GM03348 (cell line): Measurements from ENCODE around the gene CLCN4.

Source experiments
- DNase-seq: peaks from one replicate; pipeline ENCODE4 v3.0.0; 2012; ENCODE audit warnings: low spot score

CLCN4 gene

DNA sequence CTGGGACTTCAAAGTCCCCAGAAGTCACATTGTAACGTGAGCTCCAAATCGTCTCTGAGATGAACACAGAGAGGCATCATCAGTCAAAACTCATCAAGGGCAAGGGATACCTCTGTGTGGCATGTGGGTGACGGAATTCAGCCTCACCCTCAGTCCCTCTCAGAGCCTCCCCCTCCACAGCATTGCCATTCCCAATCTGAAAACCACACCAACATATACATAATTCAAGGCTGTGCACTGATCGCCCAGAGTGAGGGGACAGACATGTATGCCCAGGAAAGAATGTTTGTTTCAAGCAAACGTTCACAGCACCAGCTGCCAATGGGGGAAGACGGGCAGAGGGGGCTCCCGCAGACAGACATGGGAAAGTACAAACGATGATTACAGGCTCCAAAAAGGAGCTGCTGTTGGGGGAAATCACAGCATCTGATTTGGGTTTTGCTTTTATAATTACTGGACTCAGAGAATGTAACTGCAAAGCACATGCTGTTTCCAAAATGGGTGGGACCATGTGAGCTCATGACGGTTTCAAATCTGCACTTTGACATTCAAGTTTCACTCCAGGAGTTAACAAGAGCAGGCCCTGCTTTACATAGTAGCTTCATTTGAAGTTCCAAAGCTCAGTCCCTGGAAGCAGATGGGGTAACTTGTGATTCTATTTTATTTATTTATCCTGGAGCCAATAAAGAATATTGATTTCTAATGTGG lies 88.3 kb downstream of the CLCN4 start:
- no peak for DNase-seq

DNA sequence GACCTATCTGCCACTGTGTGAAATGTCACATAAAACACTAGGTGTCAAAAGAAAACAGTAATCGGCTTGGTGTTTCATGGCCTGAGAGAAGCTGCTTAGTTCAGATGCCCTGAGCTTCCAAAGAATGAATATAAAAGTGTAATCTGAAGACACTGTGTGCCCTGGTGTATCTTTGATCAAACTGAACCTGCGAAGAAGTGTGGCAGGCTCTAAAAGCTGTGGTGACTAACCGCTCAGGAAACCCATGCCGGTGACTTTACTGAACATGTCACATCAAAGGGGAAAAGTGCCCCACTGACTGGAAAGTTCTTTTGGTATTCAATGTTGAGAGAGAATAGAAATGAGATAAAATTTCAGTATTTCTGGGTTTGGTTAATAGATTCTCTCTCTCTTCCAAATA lies 89.1 kb downstream of the CLCN4 start:
- DNase-seq: no peak

GRCh38 chrX:10246297-10246696 lies 89.5 kb downstream of the CLCN4 start:
- DNase-seq: no peak

GRCh38 chrX:10246846-10247245 lies 90.1 kb downstream of the CLCN4 start:
- DNase-seq: no peak

DNA sequence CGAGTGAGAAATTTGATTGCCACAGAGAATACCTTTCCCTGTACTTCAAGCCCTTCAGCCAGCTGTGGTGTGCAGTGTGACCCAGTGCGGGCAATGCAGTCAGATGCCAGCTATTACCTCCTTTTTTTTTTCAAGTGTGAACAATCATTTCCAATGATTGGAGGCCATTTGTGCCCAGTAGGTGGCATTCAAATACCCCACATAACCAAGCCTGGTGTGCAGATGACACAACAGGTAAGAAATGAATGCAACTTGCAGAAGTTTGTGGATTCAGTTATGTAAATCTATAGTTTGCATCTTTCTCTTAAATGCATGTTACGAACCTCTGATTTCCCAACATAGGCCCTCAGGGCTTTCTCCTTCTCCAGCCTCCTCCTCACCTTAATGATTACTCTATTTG lies 98.0 kb downstream of the CLCN4 start:
- no peak for DNase-seq

DNA sequence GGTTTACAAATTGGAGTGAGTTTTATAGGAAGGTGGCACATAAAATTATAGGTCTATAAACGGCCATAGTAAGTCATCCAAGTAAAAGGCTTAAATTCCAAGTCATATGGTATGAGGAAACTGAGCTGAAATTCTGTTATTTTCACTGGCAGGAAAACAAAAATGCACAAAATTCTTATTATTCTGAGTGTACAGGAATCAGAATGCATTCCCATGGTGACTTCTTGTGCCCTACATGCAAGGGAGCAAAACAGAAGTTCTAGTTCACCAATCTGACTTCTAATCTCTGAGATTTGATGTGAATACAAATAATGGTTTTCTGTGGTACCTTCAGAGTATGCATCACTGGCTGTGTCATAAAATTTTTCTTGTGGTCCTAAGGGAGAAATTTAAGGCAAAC lies 102.9 kb downstream of the CLCN4 start:
- DNase-seq: peak; percentile 45

- no peak for DNase-seq
These were observed 109.0 kb downstream of the CLCN4 start for GRCh38 chrX:10265775-10266174.

DNA sequence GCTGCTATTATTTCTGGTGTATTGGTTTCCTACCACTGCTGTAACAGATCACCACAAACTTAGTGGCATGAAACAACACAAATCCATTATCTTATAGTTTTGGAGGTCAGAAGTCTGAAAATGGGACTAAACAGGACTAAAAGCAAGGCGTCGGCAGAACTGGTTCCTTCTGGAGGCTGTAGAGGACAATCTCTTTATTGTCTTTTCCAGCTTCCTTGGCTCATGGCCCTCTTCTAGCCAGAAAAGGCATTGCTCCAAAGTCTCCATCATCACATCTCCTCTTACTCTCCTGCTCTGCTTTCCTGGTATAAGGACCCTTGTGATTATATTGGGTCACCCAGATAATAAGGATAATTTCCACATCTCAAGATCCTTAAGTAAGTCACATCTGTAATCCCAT lies 121.9 kb downstream of the CLCN4 start:
- no peak for DNase-seq

- DNase-seq: no peak
These were observed 123.3 kb downstream of the CLCN4 start for GRCh38 chrX:10280071-10280470.

DNA sequence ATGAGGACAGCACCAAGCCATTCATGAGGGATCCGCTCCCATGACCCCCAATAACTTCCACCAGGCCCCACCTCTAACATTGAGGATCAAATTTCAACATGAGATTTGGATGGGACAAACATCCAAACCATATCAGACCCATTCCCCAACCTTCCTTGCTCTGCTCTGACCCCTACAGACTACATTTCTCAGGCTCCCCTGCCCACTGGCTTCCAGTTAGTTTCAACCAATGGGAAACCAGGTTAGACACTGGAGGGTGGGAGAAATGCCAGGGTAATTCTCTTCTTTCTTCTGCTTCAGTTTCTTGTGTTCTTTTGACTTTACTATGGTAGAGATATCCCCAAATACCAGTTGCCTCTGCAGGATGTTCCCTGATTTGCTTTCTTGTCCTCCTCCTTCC lies 125.7 kb downstream of the CLCN4 start:
- DNase-seq: no peak

DNA sequence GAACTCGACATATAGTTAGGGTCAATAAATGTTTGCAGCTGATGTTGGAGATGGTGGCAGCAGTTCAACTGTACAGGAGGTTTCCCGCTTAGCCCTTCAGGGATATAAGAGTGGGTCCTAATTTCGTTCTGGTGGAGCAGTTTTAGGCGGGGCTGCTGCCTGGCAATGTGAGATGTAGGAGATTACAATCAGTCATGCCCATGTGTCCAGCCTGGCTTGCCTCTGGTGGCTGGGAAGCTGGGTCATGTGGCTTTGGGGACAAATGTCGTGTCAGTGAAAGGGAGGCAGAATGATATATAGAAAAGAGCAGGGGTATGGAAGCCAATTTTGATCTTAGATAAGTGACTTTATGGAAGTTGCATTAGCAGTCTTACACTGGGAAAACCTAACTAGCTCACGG lies 129.4 kb downstream of the CLCN4 start:
- DNase-seq: no peak
